ENCODE data around the gene OSBPL6.
A peak's percentile ranks its signal among the peaks of the same experiment; 100 is the strongest.

OSBPL6 gene

GRCh38 chr2:178266445-178266844, 72.1 kb downstream of the OSBPL6 start:
- Histone ChIP-seq H2AK5ac (ENCODE audit: low read length, severe bottlenecking) (no peak overlapping the region), H3K23ac (ENCODE audit: low read length in 2 of 2) (no peak overlapping the region), H3K27me3 (ENCODE audit: control insufficient read depth in 1 of 2, insufficient read depth in 1 of 2, low read length in 2 of 2) (no peaks in the 10 kb centered on the region), H4K8ac (ENCODE audit: low read length) (no peak overlapping the region), H2BK5ac (ENCODE audit: low read depth, low read length, poor library complexity, severe bottlenecking) (no peak overlapping the region), H4K91ac (ENCODE audit: low read length) (no peak overlapping the region), H3K18ac (ENCODE audit: low read depth in 1 of 2, low read length in 2 of 2) (no peak overlapping the region), H3K4me2 (ENCODE audit: low read length, poor library complexity, severe bottlenecking) (no peak overlapping the region), H3K4me3 (ENCODE audit: insufficient read depth in 1 of 2, low read depth in 1 of 2, low read length in 2 of 2) (no peak overlapping the region), H3K4ac (ENCODE audit: low read depth in 1 of 2, low read length in 2 of 2) (no peak overlapping the region), H3K79me1 (replicated peaks; ENCODE audit: low read length, poor library complexity, severe bottlenecking) (no peaks in the 10 kb centered on the region), H2BK12ac (ENCODE audit: low read length in 2 of 2) (no peak overlapping the region), H2BK15ac (ENCODE audit: low read depth, poor library complexity, severe bottlenecking) (no peak overlapping the region), H3K4me1 (ENCODE audit: control insufficient read depth, insufficient read depth, low read depth, low read length) (no peaks in the 10 kb centered on the region), H3K9ac (ENCODE audit: low read length) (no peak overlapping the region), H2BK120ac (ENCODE audit: low read depth, low read length) (no peak overlapping the region), H3K27ac (ENCODE audit: low read length, poor library complexity, severe bottlenecking) (no peak overlapping the region), H3K9me3 (ENCODE audit: control insufficient read depth, low read length) (no peaks in the 10 kb centered on the region), H3K36me3 (ENCODE audit: control insufficient read depth in 1 of 2, insufficient read depth in 2 of 2, low read depth in 1 of 2, low read length in 2 of 2) (no peaks in the 10 kb centered on the region), H2AFZ (ENCODE audit: low read depth, low read length) (no peak overlapping the region), H3K14ac (ENCODE audit: low read length in 2 of 2) (no peak overlapping the region)
- no peak for DNase-seq
- 100% methylated on average over 5 of the region's 5 CpGs for WGBS

- no peak overlapping the region for H3K4me2 ChIP-seq (ENCODE audit: low read length, poor library complexity, severe bottlenecking)
- H3K4me3 ChIP-seq (ENCODE audit: insufficient read depth in 1 of 2, low read depth in 1 of 2, low read length in 2 of 2) = no peak overlapping the region
- H2BK5ac ChIP-seq (ENCODE audit: low read depth, low read length, poor library complexity, severe bottlenecking) = no peak overlapping the region
- 100% methylated on average over 2 of the region's 2 CpGs for WGBS
- H3K79me1 ChIP-seq (replicated peaks; ENCODE audit: low read length, poor library complexity, severe bottlenecking) = no peaks in the 10 kb centered on the region
- no peaks in the 10 kb centered on the region for H3K27me3 ChIP-seq (ENCODE audit: control insufficient read depth in 1 of 2, insufficient read depth in 1 of 2, low read length in 2 of 2)
- H3K4me1 ChIP-seq (ENCODE audit: control insufficient read depth, insufficient read depth, low read depth, low read length) = no peaks in the 10 kb centered on the region
- no peak overlapping the region for H3K4ac ChIP-seq (ENCODE audit: low read depth in 1 of 2, low read length in 2 of 2)
- no peak overlapping the region for H3K18ac ChIP-seq (ENCODE audit: low read depth in 1 of 2, low read length in 2 of 2)
- no peak overlapping the region for H3K9ac ChIP-seq (ENCODE audit: low read length)
- H3K36me3 ChIP-seq (ENCODE audit: control insufficient read depth in 1 of 2, insufficient read depth in 2 of 2, low read depth in 1 of 2, low read length in 2 of 2) = no peaks in the 10 kb centered on the region
- no peak overlapping the region for H4K8ac ChIP-seq (ENCODE audit: low read length)
- no peak overlapping the region for H3K23ac ChIP-seq (ENCODE audit: low read length in 2 of 2)
- no peak overlapping the region for H2BK12ac ChIP-seq (ENCODE audit: low read length in 2 of 2)
- no peak overlapping the region for H4K91ac ChIP-seq (ENCODE audit: low read length)
- H2AFZ ChIP-seq (ENCODE audit: low read depth, low read length) = no peak overlapping the region
- no peak overlapping the region for H2AK5ac ChIP-seq (ENCODE audit: low read length, severe bottlenecking)
- no peak for DNase-seq
- H2BK120ac ChIP-seq (ENCODE audit: low read depth, low read length) = no peak overlapping the region
- H2BK15ac ChIP-seq (ENCODE audit: low read depth, poor library complexity, severe bottlenecking) = no peak overlapping the region
- no peak overlapping the region for H3K14ac ChIP-seq (ENCODE audit: low read length in 2 of 2)
- no peaks in the 10 kb centered on the region for H3K9me3 ChIP-seq (ENCODE audit: control insufficient read depth, low read length)
- no peak overlapping the region for H3K27ac ChIP-seq (ENCODE audit: low read length, poor library complexity, severe bottlenecking)
Observed at GRCh38 chr2:178267660-178268059, 73.3 kb downstream of the OSBPL6 start.

GRCh38 chr2:178268435-178268834, 74.1 kb downstream of the OSBPL6 start:
- H3K18ac ChIP-seq (ENCODE audit: low read depth in 1 of 2, low read length in 2 of 2) = no peak overlapping the region
- H2BK120ac ChIP-seq (ENCODE audit: low read depth, low read length) = no peak overlapping the region
- H3K4me2 ChIP-seq (ENCODE audit: low read length, poor library complexity, severe bottlenecking) = no peak overlapping the region
- H3K9me3 ChIP-seq (ENCODE audit: control insufficient read depth, low read length) = no peaks in the 10 kb centered on the region
- no peak overlapping the region for H2BK15ac ChIP-seq (ENCODE audit: low read depth, poor library complexity, severe bottlenecking)
- no peak overlapping the region for H3K27ac ChIP-seq (ENCODE audit: low read length, poor library complexity, severe bottlenecking)
- no peak overlapping the region for H2AFZ ChIP-seq (ENCODE audit: low read depth, low read length)
- no peak for DNase-seq
- no peak overlapping the region for H3K4ac ChIP-seq (ENCODE audit: low read depth in 1 of 2, low read length in 2 of 2)
- H4K91ac ChIP-seq (ENCODE audit: low read length) = no peak overlapping the region
- H3K4me1 ChIP-seq (ENCODE audit: control insufficient read depth, insufficient read depth, low read depth, low read length) = no peaks in the 10 kb centered on the region
- no peaks in the 10 kb centered on the region for H3K27me3 ChIP-seq (ENCODE audit: control insufficient read depth in 1 of 2, insufficient read depth in 1 of 2, low read length in 2 of 2)
- no peak overlapping the region for H3K23ac ChIP-seq (ENCODE audit: low read length in 2 of 2)
- no peak overlapping the region for H2BK5ac ChIP-seq (ENCODE audit: low read depth, low read length, poor library complexity, severe bottlenecking)
- H2AK5ac ChIP-seq (ENCODE audit: low read length, severe bottlenecking) = no peak overlapping the region
- no peak overlapping the region for H2BK12ac ChIP-seq (ENCODE audit: low read length in 2 of 2)
- no peak overlapping the region for H3K14ac ChIP-seq (ENCODE audit: low read length in 2 of 2)
- H3K36me3 ChIP-seq (ENCODE audit: control insufficient read depth in 1 of 2, insufficient read depth in 2 of 2, low read depth in 1 of 2, low read length in 2 of 2) = no peaks in the 10 kb centered on the region
- H3K4me3 ChIP-seq (ENCODE audit: insufficient read depth in 1 of 2, low read depth in 1 of 2, low read length in 2 of 2) = no peak overlapping the region
- H3K79me1 ChIP-seq (replicated peaks; ENCODE audit: low read length, poor library complexity, severe bottlenecking) = no peaks in the 10 kb centered on the region
- H3K9ac ChIP-seq (ENCODE audit: low read length) = no peak overlapping the region
- no peak overlapping the region for H4K8ac ChIP-seq (ENCODE audit: low read length)

- Histone ChIP-seq H3K14ac (ENCODE audit: low read length in 2 of 2) (no peak overlapping the region), H3K36me3 (ENCODE audit: control insufficient read depth in 1 of 2, insufficient read depth in 2 of 2, low read depth in 1 of 2, low read length in 2 of 2) (no peaks in the 10 kb centered on the region), H3K18ac (ENCODE audit: low read depth in 1 of 2, low read length in 2 of 2) (no peak overlapping the region), H4K91ac (ENCODE audit: low read length) (no peak overlapping the region), H3K4me3 (ENCODE audit: insufficient read depth in 1 of 2, low read depth in 1 of 2, low read length in 2 of 2) (no peak overlapping the region), H2BK12ac (ENCODE audit: low read length in 2 of 2) (no peak overlapping the region), H2AFZ (ENCODE audit: low read depth, low read length) (no peak overlapping the region), H3K23ac (ENCODE audit: low read length in 2 of 2) (no peak overlapping the region), H3K79me1 (replicated peaks; ENCODE audit: low read length, poor library complexity, severe bottlenecking) (no peaks in the 10 kb centered on the region), H2BK120ac (ENCODE audit: low read depth, low read length) (no peak overlapping the region), H2BK15ac (ENCODE audit: low read depth, poor library complexity, severe bottlenecking) (peak overlapping the region; percentile 77), H3K27me3 (ENCODE audit: control insufficient read depth in 1 of 2, insufficient read depth in 1 of 2, low read length in 2 of 2) (no peaks in the 10 kb centered on the region), H3K27ac (ENCODE audit: low read length, poor library complexity, severe bottlenecking) (no peak overlapping the region), H2BK5ac (ENCODE audit: low read depth, low read length, poor library complexity, severe bottlenecking) (no peak overlapping the region), H3K4ac (ENCODE audit: low read depth in 1 of 2, low read length in 2 of 2) (no peak overlapping the region), H3K4me2 (ENCODE audit: low read length, poor library complexity, severe bottlenecking) (no peak overlapping the region), H3K4me1 (ENCODE audit: control insufficient read depth, insufficient read depth, low read depth, low read length) (no peaks in the 10 kb centered on the region), H4K8ac (ENCODE audit: low read length) (no peak overlapping the region), H3K9me3 (ENCODE audit: control insufficient read depth, low read length) (no peaks in the 10 kb centered on the region), H3K9ac (ENCODE audit: low read length) (no peak overlapping the region), H2AK5ac (ENCODE audit: low read length, severe bottlenecking) (no peak overlapping the region)
- no peak for DNase-seq
- WGBS = 96% methylated on average over 5 of the region's 5 CpGs
Observed at GRCh38 chr2:178269438-178270224, 75.3 kb downstream of the OSBPL6 start.

All from mesenchymal stem cell (in vitro differentiated cells and primary cell).